PC-3 (cell line): ENCODE results near the gene SLC9A9. TPM values are rescaled to one million over a fixed set of nuclear protein-coding genes. Genes with fewer than 3 reads are reported as not detected.

ENCODE experiments used
- ATAC-seq: fragments of 200-7000 bp; cut with Tn5 transposase; 2 replicates; pipeline ENCODE4 v1.9.1; 2020; ENCODE audit warnings: mild to moderate bottlenecking, moderate library complexity
- BruUV-seq: library from RNA; stranded (reverse); fragments of 400-500 nt; replicated peaks from 2 replicates; lab custom pipeline; 2021; lab: Mats Ljungman, UMichigan
- CTCF ChIA-PET: fragments of 300-600 bp; sonication (Branson Sonifier 250); formaldehyde crosslinking; loops from one replicate; lab custom pipeline; 2022; ENCODE audit warnings: antibody characterized with exemption; lab: Charles Lee
- POLR2A ChIA-PET: fragments of 300-600 bp; sonication (Branson Sonifier 250); formaldehyde crosslinking; loops from one replicate; lab custom pipeline; 2022; ENCODE audit warnings: antibody characterized with exemption; ENCODE audit not compliant: unreplicated experiment; lab: Charles Lee
- DNase-seq: peaks from one replicate; pipeline ENCODE4 v3.0.0-alpha.2; 2015
- H2AFZ ChIP-seq: fragments of 300-600 bp; sonication (generic); 2 replicates; pipeline ENCODE4 v1.6.0; 2016; ENCODE audit warnings: antibody characterized with exemption, low read length
- H3F3A ChIP-seq: fragments of 300-600 bp; sonication (generic); one replicate; pipeline ENCODE4 v1.6.0; 2017; ENCODE audit warnings: antibody characterized with exemption, low read length, control low read depth, mild to moderate bottlenecking; ENCODE audit not compliant: unreplicated experiment
- H3K27ac ChIP-seq: fragments of 300-600 bp; sonication (generic); 2 replicates; pipeline ENCODE4 v1.5.1; 2016; ENCODE audit warnings: mild to moderate bottlenecking, low read length
- H3K27me3 ChIP-seq: fragments of 300-600 bp; sonication (generic); 2 replicates; pipeline ENCODE4 v1.6.1; 2016; ENCODE audit warnings: low read length, mixed read lengths
- H3K36me3 ChIP-seq: fragments of 300-600 bp; sonication (generic); 2 replicates; pipeline ENCODE4 v1.6.1; 2016; ENCODE audit warnings: low read depth, mixed run types, low read length, mixed read lengths
- H3K4me1 ChIP-seq: fragments of 300-600 bp; sonication (generic); 2 replicates; pipeline ENCODE4 v1.5.1; 2016; ENCODE audit warnings: low read length; ENCODE audit not compliant: insufficient read depth
- H3K4me2 ChIP-seq: fragments of 300-600 bp; sonication (generic); 2 replicates; pipeline ENCODE4 v1.6.0; 2016; ENCODE audit warnings: low read length
- H3K4me3 ChIP-seq: fragments of 300-600 bp; sonication (generic); 2 replicates; pipeline ENCODE4 v1.5.1; 2016; ENCODE audit warnings: mild to moderate bottlenecking, low read length, mixed read lengths
- H3K79me2 ChIP-seq: fragments of 300-600 bp; sonication (generic); 2 replicates; pipeline ENCODE4 v1.6.1; 2017; ENCODE audit warnings: low read length, mixed read lengths
- H3K9ac ChIP-seq: fragments of 300-600 bp; sonication (generic); 2 replicates; pipeline ENCODE4 v1.6.0; 2016; ENCODE audit warnings: mild to moderate bottlenecking, low read length
- H3K9me2 ChIP-seq: fragments of 300-600 bp; sonication (generic); replicated peaks from 2 replicates; pipeline ENCODE4 v1.6.1; 2016; ENCODE audit warnings: mixed run types, low read length, mixed read lengths
- H3K9me3 ChIP-seq: fragments of 300-600 bp; sonication (generic); 2 replicates; pipeline ENCODE4 v1.6.1; 2016; ENCODE audit warnings: low read length, mixed read lengths
- H4K20me1 ChIP-seq: fragments of 300-600 bp; sonication (generic); 2 replicates; pipeline ENCODE4 v1.6.1; 2016; ENCODE audit warnings: low read length, mixed read lengths
- EZH2 ChIP-seq: fragments of 300-600 bp; sonication (generic); IDR thresholded peaks from one replicate; pipeline ENCODE4 v1.6.1; 2017; ENCODE audit warnings: antibody characterized with exemption, mild to moderate bottlenecking, low read length; ENCODE audit not compliant: unreplicated experiment
- EZH2phosphoT487 ChIP-seq: fragments of 300-600 bp; sonication (generic); IDR thresholded peaks from 2 replicates; pipeline ENCODE4 v1.6.1; 2018; ENCODE audit warnings: mild to moderate bottlenecking, antibody characterized with exemption, low read length, borderline replicate concordance
- intact Hi-C: fragments of 100-400 bp; cut with micrococcal nuclease; formaldehyde crosslinking; loops from 2 replicates; pipeline ENCODE4 v1.9.0; 2023
- total RNA-seq: library from RNA; depleted of rRNA; stranded (reverse); fragments of >200 nt; gene quantifications from 2 replicates; pipeline ENCODE4 v1.2.3, GENCODE V29; 2014
- TF ChIP-seq, protein P1 (sequence below): fragments of 300-600 bp; sonication (generic); conservative IDR thresholded peaks from 2 replicates; pipeline ENCODE4 v1.5.1; 2017; ENCODE audit warnings: antibody characterized with exemption, low read depth, mild to moderate bottlenecking, low read length

SLC9A9 gene
- total RNA-seq, 1 experiment from 2014 or later, result 0.07 TPM

- H3K9me3 ChIP-seq, result no peaks in the 10 kb centered on the region
- no peak overlapping the region for H3K4me3 ChIP-seq
- no peaks in the 10 kb centered on the region for H3K9me2 ChIP-seq
- no peaks in the 10 kb centered on the region for H3K4me1 ChIP-seq
- no peaks in the 10 kb centered on the region for H4K20me1 ChIP-seq
- no peaks in the 10 kb centered on the region for H3F3A ChIP-seq
- DNase-seq (no peak), ATAC-seq (no peak)
- no peaks in the 10 kb centered on the region for H3K36me3 ChIP-seq
- H3K4me2 ChIP-seq, result no peak overlapping the region
- ChIA-PET POLR2A (no interaction called here), CTCF (no interaction called here)
- TF ChIP-seq EZH2phosphoT487 (no peak), EZH2 (no peak)
- intact Hi-C loops, result no loop called here
- no peaks in the 10 kb centered on the region for H3K27me3 ChIP-seq
- no peak overlapping the region for H3K9ac ChIP-seq
- H3K79me2 ChIP-seq, result no peaks in the 10 kb centered on the region
- no peak overlapping the region for H3K27ac ChIP-seq
- H2AFZ ChIP-seq, result no peak overlapping the region
- no TSS peak for BruUV-seq
Measured at GRCh38 chr3:143650120-143650519, 198.1 kb downstream of the SLC9A9 start.

DNA sequence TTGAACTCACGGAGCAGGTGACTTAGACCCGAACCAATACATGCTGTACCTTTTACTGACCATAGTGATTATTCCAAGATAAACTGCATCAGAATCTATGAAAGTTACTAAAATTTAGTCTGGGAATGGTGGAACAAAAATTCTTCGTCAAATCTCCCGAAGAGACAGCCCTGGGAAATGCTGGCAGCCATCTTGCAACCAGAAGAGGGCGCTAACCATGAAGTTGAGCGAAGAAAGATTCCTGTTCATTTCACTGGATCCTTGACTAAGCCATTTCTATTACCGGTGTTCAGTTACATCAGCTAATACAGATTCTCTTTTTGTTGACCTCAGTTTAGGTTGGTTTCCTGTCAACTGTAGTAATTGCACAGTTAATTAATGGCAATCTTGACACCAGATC lies 199.6 kb downstream of the SLC9A9 start:
- no TSS peak for BruUV-seq
- H3F3A ChIP-seq, result no peaks in the 10 kb centered on the region
- H3K9me3 ChIP-seq, result no peaks in the 10 kb centered on the region
- H2AFZ ChIP-seq, result no peak overlapping the region
- H3K4me3 ChIP-seq, result no peak overlapping the region
- CTCF ChIA-PET, result no interaction called here
- TF ChIP-seq, protein P1, sequence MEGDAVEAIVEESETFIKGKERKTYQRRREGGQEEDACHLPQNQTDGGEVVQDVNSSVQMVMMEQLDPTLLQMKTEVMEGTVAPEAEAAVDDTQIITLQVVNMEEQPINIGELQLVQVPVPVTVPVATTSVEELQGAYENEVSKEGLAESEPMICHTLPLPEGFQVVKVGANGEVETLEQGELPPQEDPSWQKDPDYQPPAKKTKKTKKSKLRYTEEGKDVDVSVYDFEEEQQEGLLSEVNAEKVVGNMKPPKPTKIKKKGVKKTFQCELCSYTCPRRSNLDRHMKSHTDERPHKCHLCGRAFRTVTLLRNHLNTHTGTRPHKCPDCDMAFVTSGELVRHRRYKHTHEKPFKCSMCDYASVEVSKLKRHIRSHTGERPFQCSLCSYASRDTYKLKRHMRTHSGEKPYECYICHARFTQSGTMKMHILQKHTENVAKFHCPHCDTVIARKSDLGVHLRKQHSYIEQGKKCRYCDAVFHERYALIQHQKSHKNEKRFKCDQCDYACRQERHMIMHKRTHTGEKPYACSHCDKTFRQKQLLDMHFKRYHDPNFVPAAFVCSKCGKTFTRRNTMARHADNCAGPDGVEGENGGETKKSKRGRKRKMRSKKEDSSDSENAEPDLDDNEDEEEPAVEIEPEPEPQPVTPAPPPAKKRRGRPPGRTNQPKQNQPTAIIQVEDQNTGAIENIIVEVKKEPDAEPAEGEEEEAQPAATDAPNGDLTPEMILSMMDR, result peak; percentile 60
- TF ChIP-seq EZH2, result no peak
- H3K4me1 ChIP-seq, result peaks cover 3% of the 10 kb centered on the region; the same call in 1 of the 2 replicates
- no peaks in the 10 kb centered on the region for H4K20me1 ChIP-seq
- H3K9me2 ChIP-seq, result no peaks in the 10 kb centered on the region
- intact Hi-C loops, result loop anchor here (10.0 kb wide), 2 partner anchors 144 to 364 kb away; no protein-coding TSS in a partner anchor
- H3K9ac ChIP-seq, result no peak overlapping the region
- ATAC-seq (no peak), DNase-seq (peak; percentile 33)
- no peaks in the 10 kb centered on the region for H3K27me3 ChIP-seq
- H3K4me2 ChIP-seq, result no peak overlapping the region
- H3K79me2 ChIP-seq, result no peaks in the 10 kb centered on the region
- no peaks in the 10 kb centered on the region for H3K36me3 ChIP-seq
- H3K27ac ChIP-seq, result no peak overlapping the region
- POLR2A ChIA-PET, result no interaction called here

DNA sequence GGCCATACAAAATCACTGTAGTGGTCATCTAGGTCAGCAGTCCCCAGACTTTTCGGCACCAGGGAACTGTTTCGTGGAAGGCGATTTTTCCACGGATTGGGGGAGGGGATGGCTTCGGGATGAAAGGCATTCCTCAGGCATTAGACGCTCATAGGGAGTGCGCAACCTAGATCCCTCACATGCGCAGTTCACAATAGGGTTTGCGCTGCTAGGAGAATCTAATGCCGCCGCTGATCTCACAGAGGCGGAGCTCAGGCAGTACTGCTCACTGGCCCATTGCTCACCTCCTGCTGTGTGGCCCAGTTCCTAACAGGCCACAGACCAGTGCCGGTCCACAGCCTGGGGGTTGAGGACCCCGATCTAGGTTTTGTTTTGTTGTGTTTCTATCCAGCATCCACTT lies 200.1 kb downstream of the SLC9A9 start:
- no peak for DNase-seq
- ChIA-PET CTCF (no interaction called here), POLR2A (no interaction called here)
- H3K9me3 ChIP-seq, result no peaks in the 10 kb centered on the region
- no peaks in the 10 kb centered on the region for H3K27me3 ChIP-seq
- no peak overlapping the region for H3K4me3 ChIP-seq
- H3K9me2 ChIP-seq, result no peaks in the 10 kb centered on the region
- H3K9ac ChIP-seq, result no peak overlapping the region
- peaks cover 3% of the 10 kb centered on the region; the same call in 1 of the 2 replicates for H3K4me1 ChIP-seq
- intact Hi-C loops, result loop anchor here (10.0 kb wide), 2 partner anchors 143 to 363 kb away; no protein-coding TSS in a partner anchor
- H3F3A ChIP-seq, result no peaks in the 10 kb centered on the region
- no peak overlapping the region for H3K27ac ChIP-seq
- H3K4me2 ChIP-seq, result no peak overlapping the region
- no peaks in the 10 kb centered on the region for H3K36me3 ChIP-seq
- H3K79me2 ChIP-seq, result no peaks in the 10 kb centered on the region
- TF ChIP-seq, protein P1, result no peak
- no peak for TF ChIP-seq EZH2phosphoT487
- no peak for TF ChIP-seq EZH2
- BruUV-seq, result no TSS peak
- no peak for ATAC-seq
- H2AFZ ChIP-seq, result no peak overlapping the region
- H4K20me1 ChIP-seq, result no peaks in the 10 kb centered on the region
